HG02938 (cell line): ENCODE results near the gene RHOC.

ENCODE experiments used
- ATAC-seq: cut with Tn5 transposase; IDR thresholded peaks from one replicate; pipeline ENCODE4 v1.9.1; 2021; ENCODE audit warnings: mild to moderate bottlenecking, moderate library complexity; ENCODE audit not compliant: unreplicated experiment

RHOC gene

GRCh38 chr1:112718691-112719418 is 11.9 kb upstream of the RHOC start:
- no peak for ATAC-seq

- ATAC-seq = no peak
These were observed 10.4 kb upstream of the RHOC start for GRCh38 chr1:112717263-112717873.

GRCh38 chr1:112716133-112716720 is 9.3 kb upstream of the RHOC start:
- ATAC-seq = peak; percentile 32

DNA sequence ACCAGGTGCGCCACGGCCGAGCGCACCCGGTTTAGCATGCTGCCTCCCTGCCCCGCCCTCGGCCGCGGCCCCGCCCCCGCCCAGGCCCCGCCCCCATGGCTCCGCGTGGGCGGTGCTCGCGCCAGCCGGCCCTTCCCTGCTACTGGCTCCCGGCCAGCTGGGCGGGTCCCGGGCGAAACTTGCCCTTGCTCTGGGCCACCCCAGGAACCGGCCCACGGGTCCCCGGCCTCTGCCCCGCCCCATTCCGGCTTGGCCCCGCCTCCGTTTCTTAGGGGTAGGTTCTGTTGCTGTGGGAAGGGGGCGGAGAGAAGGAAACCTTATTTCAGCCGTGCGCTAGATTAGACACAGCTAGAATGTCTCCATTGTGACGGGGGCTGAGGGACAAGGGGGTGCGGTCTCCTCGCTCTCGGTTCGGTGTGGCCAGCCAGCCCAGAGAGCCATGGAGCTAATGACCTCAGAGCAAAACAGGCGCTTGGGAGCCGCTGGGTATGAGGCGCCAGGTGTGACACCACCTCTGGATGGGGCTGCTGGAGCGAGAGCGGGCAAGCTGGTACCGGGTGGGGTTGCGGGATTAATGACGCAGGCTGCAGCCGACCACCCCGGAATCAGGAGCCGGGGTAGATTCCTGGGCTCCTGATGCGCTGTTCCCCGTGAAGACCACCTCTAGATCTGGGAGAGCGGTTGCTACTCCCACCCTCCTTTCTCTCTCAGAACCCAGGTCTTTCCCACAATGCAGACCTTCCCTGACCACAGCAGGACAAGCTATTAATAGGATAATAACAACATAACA is 8.5 kb upstream of the RHOC start, which contains the start of gene PPM1J:
Gene PPM1J, minus strand, starts transcription at position 69 of the 790 bp plus-strand sequence. Its CDS starts 31 bp downstream, at position 38.
- peak; percentile 66 for ATAC-seq

DNA sequence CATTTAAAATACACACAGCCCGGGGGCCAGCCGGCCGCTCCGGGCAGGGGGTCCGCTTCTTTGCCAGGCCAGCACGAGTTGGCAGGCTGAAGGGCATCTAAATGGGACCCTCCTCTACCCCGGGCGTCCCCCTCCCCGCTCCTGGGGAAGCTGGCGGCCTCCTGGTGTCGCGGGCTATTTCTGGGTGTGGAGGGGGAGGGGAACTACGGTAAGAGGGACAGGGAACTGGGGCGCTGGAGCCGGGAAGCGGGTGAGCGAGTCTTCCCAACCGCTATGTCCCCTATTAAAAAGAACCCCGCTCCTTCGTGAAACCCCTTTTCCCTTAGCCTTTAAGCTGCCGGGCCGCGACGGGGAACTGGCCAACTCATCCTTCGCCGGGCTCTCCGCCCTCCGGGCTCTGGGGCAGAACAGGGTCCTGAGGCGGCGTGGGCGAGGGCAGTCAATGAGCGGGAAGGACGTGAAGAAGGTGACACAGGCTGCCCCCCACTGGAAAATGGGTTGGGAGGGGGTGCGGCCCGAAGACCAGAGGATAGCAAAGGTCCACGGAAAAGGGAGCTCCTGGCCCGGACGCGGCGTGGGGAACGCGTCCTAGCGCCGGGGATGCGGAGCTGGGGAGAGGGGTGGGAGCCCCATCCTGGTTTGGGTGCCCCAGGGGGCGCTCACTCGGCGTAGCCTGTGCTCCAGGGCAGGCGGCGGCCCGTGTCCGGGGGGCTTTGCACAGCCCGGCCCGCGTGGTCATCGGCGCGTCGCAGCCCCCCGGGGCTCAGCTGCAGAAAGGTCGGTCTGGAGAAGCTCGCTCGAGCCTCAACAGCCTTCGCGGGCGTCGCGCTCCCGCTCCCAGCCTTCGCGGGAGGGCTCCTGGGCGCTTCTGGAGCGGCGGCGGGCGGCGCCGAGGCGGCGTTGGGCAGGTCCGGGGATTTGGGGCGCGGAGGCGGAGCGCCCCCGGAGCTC is 7.7 kb upstream of the RHOC start:
- peak; percentile 23 for ATAC-seq

DNA sequence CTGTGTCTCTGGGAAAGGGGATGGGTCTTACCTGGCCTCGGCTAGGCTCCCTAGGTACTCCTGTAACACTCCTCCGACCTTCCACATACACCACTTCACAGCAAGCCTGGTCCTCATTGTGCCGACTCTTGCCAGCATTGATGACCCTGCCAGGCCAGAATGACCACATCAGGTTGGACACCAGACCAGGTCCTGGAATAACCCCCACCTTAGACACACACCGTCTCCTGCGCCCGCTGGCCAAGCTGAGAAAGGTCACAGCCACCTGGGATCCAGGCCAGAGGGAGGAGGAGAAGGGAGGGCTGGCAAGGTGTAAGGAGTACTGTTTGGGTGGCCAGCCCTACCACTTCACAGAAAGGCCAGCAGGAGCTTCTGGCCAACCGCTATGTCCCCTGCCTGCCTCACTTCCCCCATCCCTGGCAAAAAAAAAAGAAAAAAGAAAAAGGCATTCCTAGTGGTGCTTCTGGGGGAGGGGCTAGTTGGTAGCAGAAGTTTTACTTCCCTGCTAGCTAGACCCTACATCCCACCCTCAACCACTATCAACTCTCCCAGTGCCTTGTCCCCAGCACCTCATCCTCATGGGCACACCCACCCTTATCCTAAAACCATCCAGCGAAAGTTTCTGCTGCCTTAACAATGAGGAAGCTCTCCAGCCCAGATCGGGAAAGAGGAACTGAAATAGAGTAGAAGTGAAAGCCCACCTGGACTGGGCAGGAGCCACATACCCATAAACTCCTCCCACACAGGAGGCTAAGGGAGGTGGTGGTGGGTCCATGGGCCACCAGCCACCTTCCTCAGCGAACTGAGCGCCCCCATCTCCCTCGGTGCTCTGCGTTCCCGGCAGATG is 6.8 kb upstream of the RHOC start:
- no peak for ATAC-seq

GRCh38 chr1:112712701-112713128 is 5.8 kb upstream of the RHOC start:
- ATAC-seq = no peak

GRCh38 chr1:112712191-112712590 is 5.3 kb upstream of the RHOC start:
- ATAC-seq = no peak

DNA sequence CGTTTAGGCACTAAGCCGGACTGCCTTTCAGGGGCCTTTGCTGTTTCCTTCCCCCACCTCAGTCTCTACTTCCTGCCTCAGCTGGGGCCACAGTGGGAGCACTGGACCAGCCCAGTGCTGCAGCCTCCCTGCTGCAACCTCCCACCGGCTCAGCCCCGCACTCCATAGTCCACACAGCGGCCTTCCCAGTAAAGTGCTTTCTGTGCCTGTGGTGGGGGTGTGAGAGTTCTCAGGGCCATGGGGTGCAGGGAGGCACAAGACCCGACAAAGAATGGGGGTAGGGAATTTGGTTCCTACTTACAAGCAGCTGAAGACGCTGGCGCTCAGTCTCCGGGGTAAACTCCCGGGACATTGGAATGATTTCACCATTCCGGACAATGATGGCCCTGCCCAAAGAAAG is 4.7 kb upstream of the RHOC start:
- no peak for ATAC-seq

DNA sequence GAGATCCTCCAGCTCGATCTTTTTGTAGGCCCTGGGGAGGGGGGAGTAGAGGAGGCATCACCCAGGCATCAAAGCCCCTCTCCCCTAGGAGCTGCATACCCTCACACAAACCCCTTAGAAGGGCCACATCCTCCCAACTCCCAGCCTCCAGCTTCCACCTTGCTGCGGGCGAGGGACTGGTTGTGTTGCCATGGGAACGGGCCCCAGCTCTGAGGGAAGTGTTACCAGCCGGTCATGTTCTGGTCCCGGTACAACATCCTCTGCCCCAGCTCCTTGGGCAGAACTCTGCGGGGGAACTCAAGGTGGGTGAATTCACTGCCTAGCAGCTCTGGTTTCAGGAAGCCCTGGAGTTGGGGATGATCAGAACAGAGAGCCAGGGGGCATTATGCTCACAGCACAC is 4.1 kb upstream of the RHOC start:
- no peak for ATAC-seq

DNA sequence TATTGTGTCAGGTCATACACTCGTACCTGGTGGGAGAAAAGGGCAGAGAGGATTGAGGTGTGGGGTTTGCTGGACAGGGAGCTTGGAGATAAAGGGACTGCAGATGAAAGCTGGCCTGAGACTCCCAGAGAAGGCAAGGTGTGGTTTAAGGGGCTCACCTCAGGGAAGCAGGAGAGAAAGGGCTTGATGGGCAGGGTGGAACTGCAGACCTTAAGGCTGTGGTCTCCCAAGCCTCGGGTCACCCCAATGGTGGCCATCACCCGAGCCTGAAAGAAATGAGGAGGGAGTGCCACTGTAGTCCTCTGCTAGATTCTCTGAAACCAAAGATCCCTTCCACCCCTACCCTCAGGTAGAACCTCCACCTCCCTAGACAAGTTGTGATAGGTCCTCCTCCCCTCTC is 3.7 kb upstream of the RHOC start:
- no peak for ATAC-seq

DNA sequence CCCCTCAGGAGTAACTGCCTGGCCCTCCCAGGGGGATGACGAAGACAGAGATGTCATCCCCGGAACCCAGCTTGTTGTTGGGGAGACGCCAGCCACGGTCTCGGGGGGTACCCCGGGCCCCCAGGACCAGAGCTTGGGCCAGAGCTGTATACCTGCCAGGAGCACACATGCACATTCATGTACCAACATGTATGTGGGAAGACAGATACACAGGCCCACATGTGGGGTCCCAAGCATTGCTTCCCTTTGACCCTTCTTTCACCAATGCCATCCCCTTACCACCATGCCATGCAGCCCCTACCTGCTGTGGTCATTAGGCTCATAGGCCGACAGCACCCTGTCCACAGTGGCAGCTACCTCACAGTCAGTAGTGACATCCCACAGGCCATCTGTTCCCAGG is 3.2 kb upstream of the RHOC start:
- ATAC-seq = no peak

- no peak for ATAC-seq
These were observed 1.6 kb upstream of the RHOC start for GRCh38 chr1:112708489-112708888.

DNA sequence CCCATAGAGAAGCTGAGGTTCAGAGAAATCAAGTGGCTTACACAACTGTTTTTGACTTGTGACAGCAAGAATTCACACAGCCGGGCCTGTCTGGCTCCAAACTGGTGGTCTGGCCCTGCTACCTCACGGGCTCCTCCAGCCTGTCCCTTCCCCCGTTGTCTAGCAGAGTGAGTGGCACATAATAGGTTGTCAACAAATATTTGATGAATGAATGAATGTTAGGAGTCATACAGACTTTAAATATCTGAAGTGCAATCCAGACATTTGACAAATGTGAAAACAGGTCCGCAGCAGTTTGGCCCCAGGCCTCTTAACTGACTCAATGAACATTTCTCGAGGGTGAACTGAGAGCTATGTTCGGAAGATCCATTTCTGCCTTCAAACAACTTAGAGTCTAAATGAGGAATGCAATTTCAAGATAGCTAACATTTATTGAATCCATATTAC is 1.1 kb upstream of the RHOC start:
- no peak for ATAC-seq

- ATAC-seq = peak; percentile 50
These were observed 484 bp upstream of the RHOC start for GRCh38 chr1:112707221-112708001.

- ATAC-seq = peak; percentile 59
These were observed 1.8 kb downstream of the RHOC start for GRCh38 chr1:112704934-112705627.

DNA sequence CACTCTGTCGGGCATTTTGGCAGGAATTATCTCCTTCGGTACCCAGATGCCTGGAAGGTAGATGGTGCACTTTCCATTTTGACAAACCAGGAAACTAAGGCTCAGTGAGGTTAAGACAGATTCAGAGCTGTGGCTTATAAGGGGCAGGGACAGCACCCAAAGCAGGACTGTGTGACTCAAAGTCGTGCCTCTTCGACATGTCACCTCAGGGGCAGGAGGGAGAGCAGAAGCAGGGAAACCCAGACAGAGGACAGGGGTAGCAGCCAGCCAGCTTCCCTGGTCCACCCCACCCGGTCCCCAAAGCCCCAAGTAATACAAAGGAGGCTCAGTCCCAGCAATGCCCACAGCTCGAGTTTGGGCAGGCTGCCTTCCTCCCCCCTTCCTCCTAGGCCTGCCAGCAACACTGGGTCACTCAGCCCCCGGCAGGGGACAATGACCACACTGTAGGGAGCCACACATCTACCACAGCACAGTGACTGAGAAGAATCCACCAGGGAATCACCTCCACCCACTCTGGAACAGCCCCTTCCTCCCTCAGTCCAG is 2.5 kb downstream of the RHOC start:
- ATAC-seq = no peak

DNA sequence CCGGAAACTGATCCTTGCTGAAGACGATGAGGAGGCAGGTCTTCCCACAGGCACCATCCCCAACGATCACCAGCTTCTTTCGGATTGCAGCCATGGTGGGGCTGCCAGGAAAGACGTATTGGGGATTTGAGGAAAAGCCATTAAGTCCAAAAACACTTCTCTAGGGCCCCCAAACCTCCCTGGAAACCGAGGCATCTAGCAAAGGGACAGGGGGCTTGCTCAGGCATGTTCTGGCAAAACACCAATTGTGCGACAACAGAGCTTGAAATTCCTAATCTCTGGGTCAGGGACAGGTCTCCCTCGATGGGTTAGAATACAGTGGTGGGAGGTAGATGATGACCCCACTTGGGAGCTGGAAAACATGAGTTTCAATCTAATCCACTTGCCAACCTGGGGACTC is 3.2 kb downstream of the RHOC start:
- ATAC-seq = no peak
